ENCODE results near the gene KLHL29.

DNA sequence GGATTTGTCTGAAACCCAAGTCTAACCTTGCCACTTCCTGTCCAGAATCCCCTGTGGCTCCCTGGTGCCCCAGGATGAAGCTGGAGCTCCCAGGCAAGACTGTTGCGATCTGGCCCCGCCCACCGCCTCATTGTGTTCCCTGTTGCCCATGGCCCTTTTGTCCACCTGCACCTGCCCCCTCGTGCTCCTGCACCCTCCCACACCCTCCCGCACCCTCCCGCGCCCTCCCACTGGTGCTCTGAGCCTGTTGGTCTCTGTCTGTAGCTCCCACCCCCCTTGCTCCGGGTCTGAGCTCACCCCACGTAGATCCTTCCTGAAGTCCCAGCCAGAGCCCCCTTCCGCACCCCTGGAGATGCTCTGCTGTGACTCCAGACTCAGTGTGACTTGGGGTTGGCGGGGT, 297.5 kb downstream of the KLHL29 start:
- no peak for TF ChIP-seq TAF1 (IDR thresholded peaks at IDR 0.05; ENCODE audit: borderline replicate concordance, low read depth, low read length)
- TF ChIP-seq FOXJ3 (CRISPR knock-in tag; IDR thresholded peaks at IDR 0.05): no peak
- TF ChIP-seq, protein P1, sequence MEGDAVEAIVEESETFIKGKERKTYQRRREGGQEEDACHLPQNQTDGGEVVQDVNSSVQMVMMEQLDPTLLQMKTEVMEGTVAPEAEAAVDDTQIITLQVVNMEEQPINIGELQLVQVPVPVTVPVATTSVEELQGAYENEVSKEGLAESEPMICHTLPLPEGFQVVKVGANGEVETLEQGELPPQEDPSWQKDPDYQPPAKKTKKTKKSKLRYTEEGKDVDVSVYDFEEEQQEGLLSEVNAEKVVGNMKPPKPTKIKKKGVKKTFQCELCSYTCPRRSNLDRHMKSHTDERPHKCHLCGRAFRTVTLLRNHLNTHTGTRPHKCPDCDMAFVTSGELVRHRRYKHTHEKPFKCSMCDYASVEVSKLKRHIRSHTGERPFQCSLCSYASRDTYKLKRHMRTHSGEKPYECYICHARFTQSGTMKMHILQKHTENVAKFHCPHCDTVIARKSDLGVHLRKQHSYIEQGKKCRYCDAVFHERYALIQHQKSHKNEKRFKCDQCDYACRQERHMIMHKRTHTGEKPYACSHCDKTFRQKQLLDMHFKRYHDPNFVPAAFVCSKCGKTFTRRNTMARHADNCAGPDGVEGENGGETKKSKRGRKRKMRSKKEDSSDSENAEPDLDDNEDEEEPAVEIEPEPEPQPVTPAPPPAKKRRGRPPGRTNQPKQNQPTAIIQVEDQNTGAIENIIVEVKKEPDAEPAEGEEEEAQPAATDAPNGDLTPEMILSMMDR (IDR thresholded peaks at IDR 0.05): no peak
- TF ChIP-seq RXRA (IDR thresholded peaks at IDR 0.05; ENCODE audit: borderline replicate concordance, low read depth): no peak
- no peak for TF ChIP-seq RAD21 (IDR thresholded peaks at IDR 0.05; ENCODE audit: low read length)
- TF ChIP-seq GABPA (IDR thresholded peaks at IDR 0.05; ENCODE audit: low read depth): no peak
- no peak for TF ChIP-seq RFX5 (IDR thresholded peaks at IDR 0.05; ENCODE audit: low read length)
- TF ChIP-seq EP300 (IDR thresholded peaks at IDR 0.05; ENCODE audit: borderline replicate concordance in 1 of 2, low read depth in 1 of 2, low read length in 1 of 2): no peak
- no peak for TF ChIP-seq YY1 (IDR thresholded peaks at IDR 0.05; ENCODE audit: low read depth)
- no peak for TF ChIP-seq TEAD4 (IDR thresholded peaks at IDR 0.05; ENCODE audit: borderline replicate concordance, insufficient read depth)
- no peak for TF ChIP-seq NRF1 (IDR thresholded peaks at IDR 0.05; ENCODE audit: low read depth, low read length)
- no peak for TF ChIP-seq NFIC (IDR thresholded peaks at IDR 0.05; ENCODE audit: borderline replicate concordance)

All from SK-N-SH (cell line).